ENCODE data around the gene CADPS. TPM values are rescaled to one million over a fixed set of nuclear protein-coding genes. Genes with fewer than 3 reads are reported as not detected.

CADPS gene
- total and polyA plus RNA-seq, 2 experiments from 2014 or later: 2.8 to 8.1 TPM

GRCh38 chr3:62527474-62527873, 347.7 kb downstream of the CADPS start:
- Histone ChIP-seq H2AFZ (no peak overlapping the region), H3K27ac (no peak overlapping the region), H3K9me3 (ENCODE audit: low read depth) (no peaks in the 10 kb centered on the region), H3K36me3 (replicated peaks; ENCODE audit: insufficient read depth, low read depth) (no peaks in the 10 kb centered on the region), H3K4me3 (no peak overlapping the region), H4K20me1 (ENCODE audit: insufficient read depth, poor library complexity, severe bottlenecking) (no peaks in the 10 kb centered on the region), H3K4me1 (ENCODE audit: insufficient read depth) (no peaks in the 10 kb centered on the region), H3K79me2 (no peaks in the 10 kb centered on the region), H3K4me2 (no peak overlapping the region), H3K9me2 (replicated peaks; ENCODE audit: insufficient read depth) (no peaks in the 10 kb centered on the region), H3K27me3 (no peaks in the 10 kb centered on the region)
- TF ChIP-seq EZH2phosphoT487 (IDR thresholded peaks at IDR 0.05; ENCODE audit: low read depth, severe bottlenecking, unreplicated experiment): no peak
- no peak for TF ChIP-seq EZH2 (IDR thresholded peaks at IDR 0.05; ENCODE audit: borderline replicate concordance)
- TF ChIP-seq CTCF (IDR thresholded peaks at IDR 0.05; ENCODE audit: poor library complexity): no peak
- 58% methylated on average over 4 of the region's 4 CpGs for WGBS (ENCODE audit: low lambda C conversion rate, missing lambda C conversion rate)
- DNase-seq (ENCODE audit: low spot score): no peak

GRCh38 chr3:62525281-62525680, 349.9 kb downstream of the CADPS start:
- 74% methylated on average over 3 of the region's 3 CpGs for WGBS (ENCODE audit: low lambda C conversion rate, missing lambda C conversion rate)
- Histone ChIP-seq H3K9me2 (replicated peaks; ENCODE audit: insufficient read depth) (no peaks in the 10 kb centered on the region), H3K9me3 (ENCODE audit: low read depth) (no peaks in the 10 kb centered on the region), H2AFZ (no peak overlapping the region), H3K4me2 (no peak overlapping the region), H3K36me3 (replicated peaks; ENCODE audit: insufficient read depth, low read depth) (no peaks in the 10 kb centered on the region), H3K4me3 (no peak overlapping the region), H3K79me2 (no peaks in the 10 kb centered on the region), H3K27me3 (no peaks in the 10 kb centered on the region), H4K20me1 (ENCODE audit: insufficient read depth, poor library complexity, severe bottlenecking) (no peaks in the 10 kb centered on the region), H3K27ac (no peak overlapping the region), H3K4me1 (ENCODE audit: insufficient read depth) (no peaks in the 10 kb centered on the region)
- no peak for TF ChIP-seq EZH2 (IDR thresholded peaks at IDR 0.05; ENCODE audit: borderline replicate concordance)
- TF ChIP-seq CTCF (IDR thresholded peaks at IDR 0.05; ENCODE audit: poor library complexity): no peak
- no peak for TF ChIP-seq EZH2phosphoT487 (IDR thresholded peaks at IDR 0.05; ENCODE audit: low read depth, severe bottlenecking, unreplicated experiment)
- no peak for DNase-seq (ENCODE audit: low spot score)

GRCh38 chr3:62523672-62524071, 351.5 kb downstream of the CADPS start:
- WGBS (ENCODE audit: low lambda C conversion rate, missing lambda C conversion rate): 81% methylated on average over 4 of the region's 4 CpGs
- H4K20me1 ChIP-seq (ENCODE audit: insufficient read depth, poor library complexity, severe bottlenecking): no peaks in the 10 kb centered on the region
- no peaks in the 10 kb centered on the region for H3K27me3 ChIP-seq
- H3K4me2 ChIP-seq: no peak overlapping the region
- H3K27ac ChIP-seq: no peak overlapping the region
- H3K4me1 ChIP-seq (ENCODE audit: insufficient read depth): no peaks in the 10 kb centered on the region
- DNase-seq (ENCODE audit: low spot score): no peak
- no peaks in the 10 kb centered on the region for H3K36me3 ChIP-seq (replicated peaks; ENCODE audit: insufficient read depth, low read depth)
- no peak for TF ChIP-seq EZH2 (IDR thresholded peaks at IDR 0.05; ENCODE audit: borderline replicate concordance)
- no peak for TF ChIP-seq CTCF (IDR thresholded peaks at IDR 0.05; ENCODE audit: poor library complexity)
- TF ChIP-seq EZH2phosphoT487 (IDR thresholded peaks at IDR 0.05; ENCODE audit: low read depth, severe bottlenecking, unreplicated experiment): no peak
- H3K4me3 ChIP-seq: no peak overlapping the region
- no peaks in the 10 kb centered on the region for H3K79me2 ChIP-seq
- H2AFZ ChIP-seq: no peak overlapping the region
- H3K9me3 ChIP-seq (ENCODE audit: low read depth): no peaks in the 10 kb centered on the region
- H3K9me2 ChIP-seq (replicated peaks; ENCODE audit: insufficient read depth): no peaks in the 10 kb centered on the region

Measured in hepatocyte (in vitro differentiated cells).